Measurements from ENCODE around the gene SRSF4. TPM values are rescaled to one million over a fixed set of nuclear protein-coding genes. Genes with fewer than 3 reads are reported as not detected.

Gene SRSF4
- total RNA-seq, 1 donor from 2014 or later = 109 TPM

DNA sequence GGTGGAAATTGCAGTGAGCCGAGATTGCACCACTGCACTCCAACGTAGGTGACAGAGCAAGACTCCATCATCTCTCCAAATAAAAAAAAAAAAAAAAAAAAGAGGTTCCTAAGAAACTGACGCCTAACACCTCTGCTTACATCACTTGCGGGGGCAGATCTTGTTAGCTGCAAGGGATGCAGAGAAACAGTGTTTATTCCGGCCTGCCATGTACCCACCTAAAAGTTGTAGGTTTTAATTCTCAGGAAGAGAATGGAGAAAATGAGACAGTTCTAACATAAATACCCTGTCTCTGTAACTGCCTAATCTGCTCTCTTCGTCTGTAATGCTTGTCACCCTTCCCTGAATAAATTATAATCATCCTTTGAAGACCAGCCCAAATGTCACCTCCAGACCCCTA is 9.0 kb upstream of the SRSF4 start:
- Mint-ChIP-seq H3K27ac (ENCODE audit: unreplicated experiment) (no peak overlapping the region), H3K27me3 (ENCODE audit: low read depth) (no peaks in the 10 kb centered on the region), H3K36me3 (ENCODE audit: low read depth) (peaks cover 10% of the 10 kb centered on the region), H3K4me3 (no peak overlapping the region), H3K4me1 (no peaks in the 10 kb centered on the region), H3K9me3 (peaks cover 2% of the 10 kb centered on the region)
- DNase-seq (ENCODE audit: low read depth, low spot score) = no peak
- TF ChIP-seq, protein P1, sequence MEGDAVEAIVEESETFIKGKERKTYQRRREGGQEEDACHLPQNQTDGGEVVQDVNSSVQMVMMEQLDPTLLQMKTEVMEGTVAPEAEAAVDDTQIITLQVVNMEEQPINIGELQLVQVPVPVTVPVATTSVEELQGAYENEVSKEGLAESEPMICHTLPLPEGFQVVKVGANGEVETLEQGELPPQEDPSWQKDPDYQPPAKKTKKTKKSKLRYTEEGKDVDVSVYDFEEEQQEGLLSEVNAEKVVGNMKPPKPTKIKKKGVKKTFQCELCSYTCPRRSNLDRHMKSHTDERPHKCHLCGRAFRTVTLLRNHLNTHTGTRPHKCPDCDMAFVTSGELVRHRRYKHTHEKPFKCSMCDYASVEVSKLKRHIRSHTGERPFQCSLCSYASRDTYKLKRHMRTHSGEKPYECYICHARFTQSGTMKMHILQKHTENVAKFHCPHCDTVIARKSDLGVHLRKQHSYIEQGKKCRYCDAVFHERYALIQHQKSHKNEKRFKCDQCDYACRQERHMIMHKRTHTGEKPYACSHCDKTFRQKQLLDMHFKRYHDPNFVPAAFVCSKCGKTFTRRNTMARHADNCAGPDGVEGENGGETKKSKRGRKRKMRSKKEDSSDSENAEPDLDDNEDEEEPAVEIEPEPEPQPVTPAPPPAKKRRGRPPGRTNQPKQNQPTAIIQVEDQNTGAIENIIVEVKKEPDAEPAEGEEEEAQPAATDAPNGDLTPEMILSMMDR (conservative IDR thresholded peaks at IDR 0.05) = no peak

DNA sequence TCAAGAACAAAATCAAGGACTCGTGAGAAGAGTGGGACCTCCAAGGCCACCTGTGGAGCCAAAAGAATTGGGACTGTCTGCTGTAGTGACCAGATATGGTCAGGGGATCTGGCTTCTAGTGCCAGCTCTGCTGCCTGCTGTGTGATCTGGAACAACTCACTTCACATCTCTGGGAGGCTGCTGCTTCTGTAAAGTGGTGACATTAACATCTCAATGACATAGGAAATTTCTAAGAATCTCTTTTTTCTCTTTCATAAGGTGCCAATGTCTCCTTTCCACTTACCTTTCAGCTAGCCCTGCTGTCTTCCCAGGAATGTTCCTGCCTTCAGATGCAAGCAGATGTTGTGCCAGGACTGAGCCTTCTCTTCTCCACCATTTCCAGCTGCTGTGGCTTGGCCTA is 5.0 kb upstream of the SRSF4 start:
- TF ChIP-seq, protein P1 (conservative IDR thresholded peaks at IDR 0.05) = no peak
- Mint-ChIP-seq H3K27ac (ENCODE audit: unreplicated experiment) (no peak overlapping the region), H3K36me3 (ENCODE audit: low read depth) (peaks cover 8% of the 10 kb centered on the region), H3K27me3 (ENCODE audit: low read depth) (no peaks in the 10 kb centered on the region), H3K9me3 (peaks cover 2% of the 10 kb centered on the region), H3K4me1 (peaks cover 6% of the 10 kb centered on the region), H3K4me3 (peak overlapping the region; percentile 22)
- no peak for DNase-seq (ENCODE audit: low read depth, low spot score)

DNA sequence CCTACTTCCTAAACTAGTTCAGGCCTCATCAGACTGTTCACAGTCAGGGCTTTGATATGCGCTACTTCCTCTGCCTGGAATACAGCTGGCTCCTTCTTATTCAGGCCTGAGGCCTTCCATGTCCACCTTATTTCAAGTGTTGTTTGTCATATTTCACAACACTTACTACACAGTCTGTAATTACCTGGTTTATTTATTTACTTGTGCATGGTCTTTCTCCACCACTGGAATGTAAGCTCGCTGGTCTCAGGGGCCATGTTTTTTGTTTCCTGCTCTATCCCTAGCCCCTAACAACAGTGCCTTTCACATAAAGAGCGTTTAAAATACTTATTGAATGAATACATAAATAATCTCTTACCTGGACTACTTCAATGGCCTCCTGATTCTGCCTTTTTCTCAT is 4.6 kb upstream of the SRSF4 start:
- Mint-ChIP-seq H3K9me3 (peaks cover 2% of the 10 kb centered on the region), H3K27me3 (ENCODE audit: low read depth) (no peaks in the 10 kb centered on the region), H3K4me3 (peak overlapping the region; percentile 22), H3K27ac (ENCODE audit: unreplicated experiment) (peak overlapping the region; percentile 95), H3K36me3 (ENCODE audit: low read depth) (peaks cover 8% of the 10 kb centered on the region), H3K4me1 (peaks cover 6% of the 10 kb centered on the region)
- DNase-seq (ENCODE audit: low read depth, low spot score) = no peak
- TF ChIP-seq, protein P1 (conservative IDR thresholded peaks at IDR 0.05) = no peak

DNA sequence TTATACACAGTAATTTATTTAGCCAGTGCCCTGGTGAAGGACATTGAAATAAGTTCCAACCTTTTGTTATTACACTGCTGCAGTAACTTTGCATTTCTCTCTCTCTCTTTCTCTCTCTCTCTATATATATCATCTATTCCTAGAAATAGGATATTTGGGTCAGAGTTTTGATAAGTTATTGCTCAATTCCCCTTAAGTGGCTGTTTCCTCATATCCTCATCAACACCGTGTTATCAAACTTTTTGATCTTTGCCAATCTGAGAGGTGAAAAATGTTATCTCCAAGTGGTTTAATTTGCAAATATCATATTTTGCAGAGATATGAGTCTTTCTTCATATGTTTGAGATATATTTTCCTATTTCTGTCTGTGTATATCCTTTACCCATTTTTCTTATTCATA is 1.6 kb upstream of the SRSF4 start:
- no peak overlapping the region for H3K27ac Mint-ChIP-seq (ENCODE audit: unreplicated experiment)
- TF ChIP-seq, protein P1 (conservative IDR thresholded peaks at IDR 0.05) = no peak
- peak overlapping the region; percentile 83 for H3K4me3 Mint-ChIP-seq
- H3K4me1 Mint-ChIP-seq = peaks cover 29% of the 10 kb centered on the region
- no peaks in the 10 kb centered on the region for H3K27me3 Mint-ChIP-seq (ENCODE audit: low read depth)
- no peaks in the 10 kb centered on the region for H3K9me3 Mint-ChIP-seq
- H3K36me3 Mint-ChIP-seq (ENCODE audit: low read depth) = peaks cover 4% of the 10 kb centered on the region
- DNase-seq (ENCODE audit: low read depth, low spot score) = no peak

DNA sequence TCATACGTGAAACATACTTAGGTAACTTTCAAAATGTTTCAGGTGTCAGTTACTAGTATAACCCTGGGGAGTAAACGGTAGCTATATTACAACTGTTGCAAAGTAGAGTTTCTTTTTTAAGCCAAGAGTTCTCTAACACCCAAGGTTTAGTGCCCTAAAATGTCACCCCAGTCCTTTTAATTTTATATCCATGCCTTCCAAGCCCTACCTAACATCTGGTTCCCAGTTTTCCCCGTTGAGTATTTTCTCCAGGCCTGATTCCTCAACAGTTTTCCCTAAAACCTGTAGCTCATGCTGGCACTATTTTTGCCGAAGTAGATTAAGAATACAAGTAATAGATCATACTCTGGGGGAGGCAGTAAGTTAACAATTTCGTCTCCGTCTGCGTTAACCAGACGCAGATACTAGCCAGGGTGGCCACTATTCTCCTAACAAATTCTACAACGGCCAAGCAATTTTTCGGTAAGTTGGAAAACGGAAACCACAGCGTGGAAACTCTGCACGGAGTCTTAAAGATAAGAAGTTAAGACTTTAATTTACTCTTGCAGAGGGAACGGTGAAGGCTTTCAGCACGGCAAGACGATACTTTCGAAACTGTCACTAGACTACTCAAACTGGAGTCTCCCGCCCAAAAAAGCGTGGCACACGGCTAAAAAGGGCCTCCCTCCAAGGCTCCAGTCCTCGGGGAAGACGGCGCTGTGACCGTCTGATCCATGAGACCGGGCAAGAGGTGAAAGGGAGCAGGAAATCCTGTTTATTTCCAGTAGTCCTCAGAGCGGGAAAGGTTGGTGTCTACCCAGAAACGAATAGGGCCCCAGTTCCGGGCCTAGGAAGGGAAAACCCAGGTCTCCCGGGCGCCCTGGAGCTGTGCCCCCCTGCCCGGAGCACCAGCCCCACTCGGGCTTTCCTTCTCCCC is 945 bp downstream of the SRSF4 start:
- H3K27ac Mint-ChIP-seq (ENCODE audit: unreplicated experiment) = peak overlapping the region; percentile 99
- peak overlapping the region; percentile 96 for H3K4me3 Mint-ChIP-seq
- H3K36me3 Mint-ChIP-seq (ENCODE audit: low read depth) = peaks cover 11% of the 10 kb centered on the region
- peaks cover 39% of the 10 kb centered on the region for H3K4me1 Mint-ChIP-seq
- TF ChIP-seq, protein P1 (conservative IDR thresholded peaks at IDR 0.05) = no peak
- no peak for DNase-seq (ENCODE audit: low read depth, low spot score)
- no peaks in the 10 kb centered on the region for H3K27me3 Mint-ChIP-seq (ENCODE audit: low read depth)
- H3K9me3 Mint-ChIP-seq = no peaks in the 10 kb centered on the region

Measured in neural crest cell (in vitro differentiated cells).